GM12878 (cell line): ENCODE results near the gene MTHFD1L. TPM values are rescaled to one million over a fixed set of nuclear protein-coding genes. Genes with fewer than 3 reads are reported as not detected.
"Not testable (repeated sequence)": the region's sequence is repeated elsewhere in the genome, so short reads cannot be mapped to it uniquely, and the experiment has no call there.

ENCODE experiments used
- ATAC-seq: fragments of 200-7000 bp; cut with Tn5 transposase; 3 replicates; pipeline ENCODE4 v1.9.1; 2020; ENCODE audit warnings: mild to moderate bottlenecking, moderate library complexity
- BruUV-seq: library from RNA; stranded (reverse); fragments of 400-500 nt; replicated peaks from 2 replicates; lab custom pipeline; 2021; lab: Mats Ljungman, UMichigan
- CTCF ChIA-PET: fragments of 300-600 bp; sonication (Branson Sonifier 250); formaldehyde crosslinking; extraction: SDS; loops from one replicate; lab custom pipeline; 2021; ENCODE audit warnings: inconsistent platforms; lab: Yijun Ruan, JAX
- POLR2A ChIA-PET: fragments of 350-600 bp; formaldehyde crosslinking; extraction: SDS; loops from one replicate; lab custom pipeline; 2021; ENCODE audit warnings: inconsistent platforms; lab: Charles Lee
- RAD21 ChIA-PET: fragments of 300-600 bp; sonication (Branson Sonifier 250); formaldehyde crosslinking; loops from one replicate; lab custom pipeline; 2023; ENCODE audit warnings: antibody characterized with exemption; ENCODE audit not compliant: unreplicated experiment; lab: Charles Lee
- SMC1A ChIA-PET: fragments of 300-600 bp; sonication (Branson Sonifier 250); formaldehyde crosslinking; loops from one replicate; lab custom pipeline; 2023; ENCODE audit not compliant: unreplicated experiment, uncharacterized antibody; lab: Charles Lee
- DNase-seq: peaks from one replicate; pipeline ENCODE4 v3.0.0-alpha.2; 2011; ENCODE audit warnings: low read depth, low spot score
- FAIRE-seq: peaks from 3 replicates; lab custom pipeline; 2011; peaks lifted over from hg19 to GRCh38; lab: Jason Lieb, UNC
- H2AFZ ChIP-seq: 2 replicates; pipeline ENCODE4 v1.6.0; 2011; ENCODE audit warnings: low read depth, low read length, control low read depth; ENCODE audit not compliant: control insufficient read depth
- H3K27ac ChIP-seq: 2 replicates; pipeline ENCODE4 v1.5.1; 2011; ENCODE audit warnings: control low read depth; ENCODE audit not compliant: control insufficient read depth, insufficient read depth
- H3K27me3 ChIP-seq, 2 experiments: replicated peaks in 1 of 2; 2 replicates each; pipeline versions ENCODE4 v1.6.0 to v1.6.1; 2011; ENCODE audit warnings: low read length in 1 of 2; ENCODE audit not compliant: control insufficient read depth in 2 of 2, insufficient read depth in 2 of 2
- H3K36me3 ChIP-seq, 2 experiments: 2 replicates each; pipeline ENCODE4 v1.5.1; 2011; ENCODE audit warnings: low read length in 1 of 2; ENCODE audit not compliant: control insufficient read depth in 2 of 2, insufficient read depth in 2 of 2
- H3K4me1 ChIP-seq: 2 replicates; pipeline ENCODE4 v1.6.1; 2011; ENCODE audit warnings: mild to moderate bottlenecking, low read length, moderate library complexity, mixed read lengths; ENCODE audit not compliant: control insufficient read depth, insufficient read depth
- H3K4me2 ChIP-seq: 2 replicates; pipeline ENCODE4 v1.6.0; 2011; ENCODE audit warnings: control low read depth; ENCODE audit not compliant: control insufficient read depth, insufficient read depth
- H3K4me3 ChIP-seq: fragments of 200-600 bp; sonication (generic); 2 replicates; pipeline ENCODE4 v1.5.1; 2016
- H3K79me2 ChIP-seq: 2 replicates; pipeline ENCODE4 v1.6.0; 2011; ENCODE audit warnings: low read length; ENCODE audit not compliant: control insufficient read depth, insufficient read depth
- H3K9ac ChIP-seq: 2 replicates; pipeline ENCODE4 v1.8.0; 2011; ENCODE audit warnings: low read length, control low read depth, mixed read lengths; ENCODE audit not compliant: control insufficient read depth, insufficient read depth
- H3K9me3 ChIP-seq: replicated peaks from 3 replicates; pipeline ENCODE4 v1.5.1; 2011; ENCODE audit warnings: mild to moderate bottlenecking, low read length; ENCODE audit not compliant: control insufficient read depth, insufficient read depth
- H4K20me1 ChIP-seq: 2 replicates; pipeline ENCODE4 v1.6.0; 2011; ENCODE audit not compliant: control insufficient read depth, insufficient read depth
- MTA3 ChIP-seq: IDR thresholded peaks from 2 replicates; pipeline ENCODE4 v1.6.1; 2012; ENCODE audit warnings: low read length, inconsistent platforms, borderline replicate concordance
- SIX5 ChIP-seq: IDR thresholded peaks from 2 replicates; pipeline ENCODE4 v1.6.1; 2011; ENCODE audit warnings: mild to moderate bottlenecking, low read depth, low read length, moderate library complexity; ENCODE audit not compliant: severe bottlenecking
- TAF1 ChIP-seq: IDR thresholded peaks from 2 replicates; pipeline ENCODE4 v1.6.1; 2011; ENCODE audit warnings: mild to moderate bottlenecking, low read depth, low read length, borderline replicate concordance
- WGBS: methylation state at CpG from one replicate; pipeline ENCODE4 v1.1.6; 2016; ENCODE audit warnings: low lambda C conversion rate; ENCODE audit not compliant: insufficient replicate concordance, insufficient coverage; ENCODE audit errors: missing lambda C conversion rate; 5-methylcytosine and 5-hydroxymethylcytosine counted together
- in situ Hi-C: fragments of 300-500 bp; cut with MboI; formaldehyde crosslinking; loops from 9 replicates; pipeline ENCODE4 v1.14.3; 2018; ENCODE audit warnings: mixed read lengths
- intact Hi-C: fragments of 100-400 bp; cut with micrococcal nuclease; formaldehyde crosslinking; loops from one replicate; pipeline ENCODE4 v1.14.2; 2022; ENCODE audit not compliant: unreplicated experiment
- polyA plus RNA-seq, 11 experiments: library from polyadenylated mRNA; depleted of rRNA in 4 of 11; unstranded in 6 of 11; stranded (reverse) in 5 of 11; fragments of >200 nt; fragmentation: Nextera tagmentation in 4 of 11; fragmentation: Illumina TruSeq in 1 of 11; extraction: Ambion mirVana in 4 of 11; extraction: Trizol in 1 of 11; gene quantifications; 1 replicate in 1 of 11; 2 replicates in 10 of 11; pipeline versions ENCODE4 v1.2.1 to v1.2.3, GENCODE V29; 2011 to 2016; ENCODE audit warnings: inconsistent platforms in 2 of 11, missing spikeins in 2 of 11, low read depth in 1 of 11
- total RNA-seq, 4 experiments: library from RNA; depleted of rRNA in 3 of 4; stranded (reverse); fragments of >200 nt in 3 of 4; fragmentation: Illumina TruSeq in 1 of 4; extraction: Trizol in 1 of 4; gene quantifications; 2 replicates each; pipeline versions ENCODE4 v1.2.1 to v1.2.3, GENCODE V29; 2013 to 2021
- TF ChIP-seq, protein P1 (sequence below): fragments of 450-650 bp; IDR thresholded peaks from 2 replicates; pipeline ENCODE4 v1.6.1; 2017; ENCODE audit warnings: mild to moderate bottlenecking, low read depth, inconsistent platforms; ENCODE audit not compliant: poor library complexity, severe bottlenecking
- TF ChIP-seq, protein P2 (sequence below): fragments of 450-650 bp; IDR thresholded peaks from 2 replicates; pipeline ENCODE4 v1.6.1; 2017; ENCODE audit warnings: mild to moderate bottlenecking, moderate library complexity
- TF ChIP-seq, protein P3 (sequence below): fragments of 450-650 bp; formaldehyde crosslinking; IDR thresholded peaks from 2 replicates; pipeline ENCODE4 v1.4.0; 2022; ENCODE audit warnings: mild to moderate bottlenecking, moderate library complexity

Gene MTHFD1L
- total and polyA plus RNA-seq, 10 of the 15 experiments (the other 5 are each of a cell fraction or from before 2014, with no cell fraction given) = 11.7 to 75.5 (median 28.8) TPM

DNA sequence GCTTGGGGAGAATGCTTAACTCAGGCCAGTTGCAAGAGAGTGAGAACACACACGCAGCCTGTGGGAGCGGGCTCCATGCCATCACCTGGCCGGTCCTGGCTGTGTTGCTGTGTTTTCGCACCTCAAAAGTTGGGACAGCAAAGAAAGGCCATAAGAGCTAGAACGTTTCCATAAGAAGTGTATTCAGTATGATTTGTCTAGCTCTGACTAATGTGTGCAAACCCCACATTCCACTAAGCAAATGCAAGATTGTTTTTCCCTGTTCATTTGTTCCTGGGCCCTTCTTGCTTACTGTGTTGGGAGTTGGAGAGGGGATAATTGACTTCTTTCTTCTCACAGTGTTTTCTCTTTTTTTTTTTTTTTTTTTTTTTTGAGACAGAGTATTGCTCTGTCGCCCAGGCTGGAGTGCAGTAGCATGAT is 177.4 kb downstream of the MTHFD1L start:
- ATAC-seq, H4K20me1 ChIP-seq, CTCF ChIA-PET, intact Hi-C loops, H3K9me3 ChIP-seq, in situ Hi-C loops, DNase-seq, H2AFZ ChIP-seq, FAIRE-seq, H3K36me3 ChIP-seq, H3K27ac ChIP-seq, H3K27me3 ChIP-seq, H3K4me3 ChIP-seq, H3K4me1 ChIP-seq, BruUV-seq, H3K79me2 ChIP-seq, H3K9ac ChIP-seq, H3K4me2 ChIP-seq, RAD21 ChIA-PET, SMC1A ChIA-PET, POLR2A ChIA-PET: not testable (repeated sequence)
- 88% methylated on average over 5 of the region's 6 CpGs for WGBS

DNA sequence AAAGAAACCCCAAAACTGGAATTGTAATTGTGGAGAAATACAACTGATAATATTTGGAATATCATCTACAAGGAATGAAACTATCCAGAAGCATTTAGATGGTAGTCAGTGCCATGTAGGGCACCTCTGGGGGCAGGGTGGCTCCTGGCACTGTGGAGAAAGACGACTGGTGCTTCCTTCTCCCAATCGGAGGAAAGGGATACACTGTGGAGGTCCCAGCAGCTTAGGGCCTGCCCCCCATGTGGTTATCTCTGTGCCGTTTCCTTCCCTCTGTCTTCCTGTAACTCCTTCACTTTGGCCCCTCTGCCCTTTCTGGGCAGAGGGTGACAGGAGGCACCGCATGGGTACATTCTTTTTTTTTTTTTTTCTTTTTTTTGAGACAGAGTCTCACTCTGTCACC is 178.4 kb downstream of the MTHFD1L start:
- no peak for DNase-seq
- POLR2A ChIA-PET = interaction anchor here (0.6 to 0.7 kb wide), 2 partner anchors 226 to 265 kb away, joined by 3 to 5 read pairs; no protein-coding TSS in a partner anchor
- 91% methylated on average over 4 of the region's 4 CpGs for WGBS
- Histone ChIP-seq H3K9me3 (peaks cover 2% of the 10 kb centered on the region; the same call in 1 of the 3 replicates), H3K36me3 (no peaks in the 10 kb centered on the region; a peak in 3 of 4 replicates), H2AFZ (no peak overlapping the region), H4K20me1 (no peaks in the 10 kb centered on the region), H3K4me2 (no peak overlapping the region), H3K27ac (no peak overlapping the region), H3K9ac (no peak overlapping the region), H3K4me1 (no peaks in the 10 kb centered on the region), H3K79me2 (no peaks in the 10 kb centered on the region), H3K4me3 (no peak overlapping the region), H3K27me3 (no peaks in the 10 kb centered on the region)
- no TSS peak for BruUV-seq
- intact Hi-C loops (no loop called here), in situ Hi-C loops (no loop called here)
- SMC1A ChIA-PET = no interaction called here
- RAD21 ChIA-PET = no interaction called here
- FAIRE-seq = no peak
- no peak for ATAC-seq
- CTCF ChIA-PET = no interaction called here
- TF ChIP-seq, protein P1, sequence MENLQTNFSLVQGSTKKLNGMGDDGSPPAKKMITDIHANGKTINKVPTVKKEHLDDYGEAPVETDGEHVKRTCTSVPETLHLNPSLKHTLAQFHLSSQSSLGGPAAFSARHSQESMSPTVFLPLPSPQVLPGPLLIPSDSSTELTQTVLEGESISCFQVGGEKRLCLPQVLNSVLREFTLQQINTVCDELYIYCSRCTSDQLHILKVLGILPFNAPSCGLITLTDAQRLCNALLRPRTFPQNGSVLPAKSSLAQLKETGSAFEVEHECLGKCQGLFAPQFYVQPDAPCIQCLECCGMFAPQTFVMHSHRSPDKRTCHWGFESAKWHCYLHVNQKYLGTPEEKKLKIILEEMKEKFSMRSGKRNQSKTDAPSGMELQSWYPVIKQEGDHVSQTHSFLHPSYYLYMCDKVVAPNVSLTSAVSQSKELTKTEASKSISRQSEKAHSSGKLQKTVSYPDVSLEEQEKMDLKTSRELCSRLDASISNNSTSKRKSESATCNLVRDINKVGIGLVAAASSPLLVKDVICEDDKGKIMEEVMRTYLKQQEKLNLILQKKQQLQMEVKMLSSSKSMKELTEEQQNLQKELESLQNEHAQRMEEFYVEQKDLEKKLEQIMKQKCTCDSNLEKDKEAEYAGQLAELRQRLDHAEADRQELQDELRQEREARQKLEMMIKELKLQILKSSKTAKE = no peak
- TF ChIP-seq, protein P2, sequence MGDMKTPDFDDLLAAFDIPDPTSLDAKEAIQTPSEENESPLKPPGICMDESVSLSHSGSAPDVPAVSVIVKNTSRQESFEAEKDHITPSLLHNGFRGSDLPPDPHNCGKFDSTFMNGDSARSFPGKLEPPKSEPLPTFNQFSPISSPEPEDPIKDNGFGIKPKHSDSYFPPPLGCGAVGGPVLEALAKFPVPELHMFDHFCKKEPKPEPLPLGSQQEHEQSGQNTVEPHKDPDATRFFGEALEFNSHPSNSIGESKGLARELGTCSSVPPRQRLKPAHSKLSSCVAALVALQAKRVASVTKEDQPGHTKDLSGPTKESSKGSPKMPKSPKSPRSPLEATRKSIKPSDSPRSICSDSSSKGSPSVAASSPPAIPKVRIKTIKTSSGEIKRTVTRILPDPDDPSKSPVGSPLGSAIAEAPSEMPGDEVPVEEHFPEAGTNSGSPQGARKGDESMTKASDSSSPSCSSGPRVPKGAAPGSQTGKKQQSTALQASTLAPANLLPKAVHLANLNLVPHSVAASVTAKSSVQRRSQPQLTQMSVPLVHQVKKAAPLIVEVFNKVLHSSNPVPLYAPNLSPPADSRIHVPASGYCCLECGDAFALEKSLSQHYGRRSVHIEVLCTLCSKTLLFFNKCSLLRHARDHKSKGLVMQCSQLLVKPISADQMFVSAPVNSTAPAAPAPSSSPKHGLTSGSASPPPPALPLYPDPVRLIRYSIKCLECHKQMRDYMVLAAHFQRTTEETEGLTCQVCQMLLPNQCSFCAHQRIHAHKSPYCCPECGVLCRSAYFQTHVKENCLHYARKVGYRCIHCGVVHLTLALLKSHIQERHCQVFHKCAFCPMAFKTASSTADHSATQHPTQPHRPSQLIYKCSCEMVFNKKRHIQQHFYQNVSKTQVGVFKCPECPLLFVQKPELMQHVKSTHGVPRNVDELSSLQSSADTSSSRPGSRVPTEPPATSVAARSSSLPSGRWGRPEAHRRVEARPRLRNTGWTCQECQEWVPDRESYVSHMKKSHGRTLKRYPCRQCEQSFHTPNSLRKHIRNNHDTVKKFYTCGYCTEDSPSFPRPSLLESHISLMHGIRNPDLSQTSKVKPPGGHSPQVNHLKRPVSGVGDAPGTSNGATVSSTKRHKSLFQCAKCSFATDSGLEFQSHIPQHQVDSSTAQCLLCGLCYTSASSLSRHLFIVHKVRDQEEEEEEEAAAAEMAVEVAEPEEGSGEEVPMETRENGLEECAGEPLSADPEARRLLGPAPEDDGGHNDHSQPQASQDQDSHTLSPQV = no peak
- no peak for TF ChIP-seq SIX5
- TF ChIP-seq TAF1 = no peak
- no peak for TF ChIP-seq MTA3
- TF ChIP-seq, protein P3, sequence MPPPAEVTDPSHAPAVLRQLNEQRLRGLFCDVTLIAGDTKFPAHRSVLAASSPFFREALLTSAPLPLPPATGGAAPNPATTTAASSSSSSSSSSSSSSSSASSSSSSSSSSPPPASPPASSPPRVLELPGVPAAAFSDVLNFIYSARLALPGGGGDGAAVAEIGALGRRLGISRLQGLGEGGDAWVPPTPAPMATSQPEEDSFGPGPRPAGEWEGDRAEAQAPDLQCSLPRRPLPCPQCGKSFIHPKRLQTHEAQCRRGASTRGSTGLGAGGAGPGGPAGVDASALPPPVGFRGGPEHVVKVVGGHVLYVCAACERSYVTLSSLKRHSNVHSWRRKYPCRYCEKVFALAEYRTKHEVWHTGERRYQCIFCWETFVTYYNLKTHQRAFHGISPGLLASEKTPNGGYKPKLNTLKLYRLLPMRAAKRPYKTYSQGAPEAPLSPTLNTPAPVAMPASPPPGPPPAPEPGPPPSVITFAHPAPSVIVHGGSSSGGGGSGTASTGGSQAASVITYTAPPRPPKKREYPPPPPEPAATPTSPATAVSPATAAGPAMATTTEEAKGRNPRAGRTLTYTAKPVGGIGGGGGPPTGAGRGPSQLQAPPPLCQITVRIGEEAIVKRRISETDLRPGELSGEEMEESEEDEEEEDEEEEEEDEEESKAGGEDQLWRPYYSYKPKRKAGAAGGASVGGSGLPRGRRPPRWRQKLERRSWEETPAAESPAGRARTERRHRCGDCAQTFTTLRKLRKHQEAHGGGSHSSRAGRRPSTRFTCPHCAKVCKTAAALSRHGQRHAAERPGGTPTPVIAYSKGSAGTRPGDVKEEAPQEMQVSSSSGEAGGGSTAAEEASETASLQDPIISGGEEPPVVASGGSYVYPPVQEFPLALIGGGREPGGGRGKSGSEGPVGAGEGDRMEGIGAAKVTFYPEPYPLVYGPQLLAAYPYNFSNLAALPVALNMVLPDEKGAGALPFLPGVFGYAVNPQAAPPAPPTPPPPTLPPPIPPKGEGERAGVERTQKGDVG (CRISPR knock-in tag) = no peak
